ENCODE results near the gene MRM3. TPM values are rescaled to one million over a fixed set of nuclear protein-coding genes. Genes with fewer than 3 reads are reported as not detected.

The MRM3 gene
- polyA plus RNA-seq, 1 experiment, result 10.1 TPM

GRCh38 chr17:740240-741017 is 41.7 kb upstream of the MRM3 start:
- no peak for DNase-seq (ENCODE audit: low read depth)
- CTCF ChIA-PET, result interaction anchor here (0.9 to 1.0 kb wide), 2 partner anchors 12 to 13 kb away, joined by 3 read pairs; no protein-coding TSS in a partner anchor
- POLR2A ChIA-PET, result no interaction called here

GRCh38 chr17:742147-742793 is 39.9 kb upstream of the MRM3 start:
- POLR2A ChIA-PET, result no interaction called here
- no peak for DNase-seq (ENCODE audit: low read depth)
- H3K4me3 ChIP-seq (ENCODE audit: low read depth, low read length), result no peak overlapping the region
- CTCF ChIA-PET, result no interaction called here
- peaks cover 34% of the 10 kb centered on the region for H3K36me3 ChIP-seq (ENCODE audit: control insufficient read depth, insufficient read depth, low read length)
- H3K27me3 ChIP-seq (ENCODE audit: control insufficient read depth, insufficient read depth, low read length), result no peaks in the 10 kb centered on the region
- TF ChIP-seq CTCF (IDR thresholded peaks at IDR 0.05; ENCODE audit: insufficient read depth, low read depth, low read length), result no peak

More at GRCh38 chr17:740240-741017, 41.7 kb upstream of the MRM3 start:
- H3K4me3 ChIP-seq (ENCODE audit: low read depth, low read length), result no peak overlapping the region
- peaks cover 19% of the 10 kb centered on the region for H3K36me3 ChIP-seq (ENCODE audit: control insufficient read depth, insufficient read depth, low read length)
- no peaks in the 10 kb centered on the region for H3K27me3 ChIP-seq (ENCODE audit: control insufficient read depth, insufficient read depth, low read length)
- no peak for TF ChIP-seq CTCF (IDR thresholded peaks at IDR 0.05; ENCODE audit: insufficient read depth, low read depth, low read length)

- TF ChIP-seq CTCF (IDR thresholded peaks at IDR 0.05; ENCODE audit: insufficient read depth, low read depth, low read length), result no peak
- H3K36me3 ChIP-seq (ENCODE audit: control insufficient read depth, insufficient read depth, low read length), result peaks cover 38% of the 10 kb centered on the region
- no peak overlapping the region for H3K4me3 ChIP-seq (ENCODE audit: low read depth, low read length)
- POLR2A ChIA-PET, result interaction anchor here (0.6 kb wide), 1 partner anchor 10 kb away, joined by 3 read pairs; no protein-coding TSS in a partner anchor
- CTCF ChIA-PET, result interaction anchor here (1.2 kb wide), 1 partner anchor 10 kb away, joined by 4 read pairs; no protein-coding TSS in a partner anchor
- no peaks in the 10 kb centered on the region for H3K27me3 ChIP-seq (ENCODE audit: control insufficient read depth, insufficient read depth, low read length)
- DNase-seq (ENCODE audit: low read depth), result no peak
Observed at GRCh38 chr17:743139-743538, 39.0 kb upstream of the MRM3 start.

GRCh38 chr17:744937-745336 is 37.2 kb upstream of the MRM3 start:
- H3K36me3 ChIP-seq (ENCODE audit: control insufficient read depth, insufficient read depth, low read length), result peaks cover 38% of the 10 kb centered on the region
- DNase-seq (ENCODE audit: low read depth), result no peak
- POLR2A ChIA-PET, result no interaction called here
- no peaks in the 10 kb centered on the region for H3K27me3 ChIP-seq (ENCODE audit: control insufficient read depth, insufficient read depth, low read length)
- H3K4me3 ChIP-seq (ENCODE audit: low read depth, low read length), result no peak overlapping the region
- no peak for TF ChIP-seq CTCF (IDR thresholded peaks at IDR 0.05; ENCODE audit: insufficient read depth, low read depth, low read length)
- CTCF ChIA-PET, result interaction anchor here (0.6 to 1.7 kb wide), 3 partner anchors 37 to 252 kb away, joined by 3 to 4 read pairs (median 3); partner anchors contain the start of genes GLOD4, MRM3 and TIMM22

- no peaks in the 10 kb centered on the region for H3K27me3 ChIP-seq (ENCODE audit: control insufficient read depth, insufficient read depth, low read length)
- H3K36me3 ChIP-seq (ENCODE audit: control insufficient read depth, insufficient read depth, low read length), result peaks cover 36% of the 10 kb centered on the region
- H3K4me3 ChIP-seq (ENCODE audit: low read depth, low read length), result no peak overlapping the region
- DNase-seq (ENCODE audit: low read depth), result no peak
- ChIA-PET POLR2A (no interaction called here), CTCF (interaction anchor here (0.6 to 1.7 kb wide), 3 partner anchors 10 to 236 kb away, joined by 3 to 4 read pairs (median 3); partner anchors contain the start of genes GLOD4 and MRM3)
- no peak for TF ChIP-seq CTCF (IDR thresholded peaks at IDR 0.05; ENCODE audit: insufficient read depth, low read depth, low read length)
Observed at GRCh38 chr17:745406-745805, 36.7 kb upstream of the MRM3 start.

Data from BJ (cell line).